Smooth muscle cell (in vitro differentiated cells): ENCODE data around the gene RELT. TPM values are rescaled to one million over a fixed set of nuclear protein-coding genes. Genes with fewer than 3 reads are reported as not detected.

Experiments
- DNase-seq: peaks from one replicate; lab custom pipeline; 2025; ENCODE audit not compliant: unreplicated experiment; lab: John Stamatoyannopoulos, UW
- H2AFZ ChIP-seq: fragments of 200-600 bp; sonication (generic); 2 replicates; pipeline ENCODE4 v1.6.0; 2016; ENCODE audit warnings: antibody characterized with exemption, low read depth, mild to moderate bottlenecking
- H3F3A ChIP-seq: fragments of 200-600 bp; sonication (generic); 2 replicates; pipeline ENCODE4 v1.6.0; 2017; ENCODE audit warnings: antibody characterized with exemption, low read depth
- H3K27ac ChIP-seq: fragments of 200-600 bp; sonication (generic); 2 replicates; pipeline ENCODE4 v1.5.1; 2016; ENCODE audit warnings: low read depth, mild to moderate bottlenecking
- H3K27me3 ChIP-seq: fragments of 200-600 bp; sonication (generic); 2 replicates; pipeline ENCODE4 v1.6.1; 2016; ENCODE audit warnings: low read depth, mild to moderate bottlenecking
- H3K36me3 ChIP-seq: fragments of 200-600 bp; sonication (generic); 2 replicates; pipeline ENCODE4 v1.5.1; 2016; ENCODE audit warnings: low read depth
- H3K4me1 ChIP-seq: fragments of 200-600 bp; sonication (generic); 2 replicates; pipeline ENCODE4 v1.5.1; 2016; ENCODE audit warnings: low read depth
- H3K4me2 ChIP-seq: fragments of 200-600 bp; sonication (generic); 2 replicates; pipeline ENCODE4 v1.6.0; 2016; ENCODE audit warnings: mild to moderate bottlenecking
- H3K4me3 ChIP-seq: fragments of 200-600 bp; sonication (generic); 2 replicates; pipeline ENCODE4 v1.5.1; 2016; ENCODE audit warnings: mild to moderate bottlenecking
- H3K79me2 ChIP-seq: fragments of 200-600 bp; sonication (generic); 2 replicates; pipeline ENCODE4 v1.6.0; 2016; ENCODE audit warnings: low read depth, mild to moderate bottlenecking
- H3K9ac ChIP-seq: fragments of 200-600 bp; sonication (generic); 2 replicates; pipeline ENCODE4 v1.6.0; 2016; ENCODE audit warnings: low read depth
- H3K9me3 ChIP-seq: fragments of 200-600 bp; sonication (generic); replicated peaks from 2 replicates; pipeline ENCODE4 v1.5.1; 2016; ENCODE audit warnings: low read depth
- H4K20me1 ChIP-seq: fragments of 200-600 bp; sonication (generic); 2 replicates; pipeline ENCODE4 v1.6.0; 2016; ENCODE audit warnings: low read depth
- WGBS: methylation state at CpG from one replicate; pipeline ENCODE4 v1.1.7; 2016; ENCODE audit warnings: low lambda C conversion rate; 5-methylcytosine and 5-hydroxymethylcytosine counted together
- polyA plus RNA-seq: library from polyadenylated mRNA; unstranded; fragments of >200 nt; fragmentation: Nextera tagmentation; extraction: Ambion mirVana; gene quantifications from 2 replicates; pipeline ENCODE4 v1.2.1, GENCODE V29; 2016
- total RNA-seq: library from RNA; depleted of rRNA; stranded (reverse); fragments of >200 nt; gene quantifications from 2 replicates; pipeline ENCODE4 v1.2.3, GENCODE V29; 2014
- TF ChIP-seq, protein P1 (sequence below): fragments of 200-600 bp; sonication (generic); IDR thresholded peaks from 2 replicates; pipeline ENCODE4 v1.5.1; 2017; ENCODE audit warnings: borderline replicate concordance, mild to moderate bottlenecking, antibody characterized with exemption; ENCODE audit not compliant: insufficient read depth, poor library complexity, severe bottlenecking

The RELT gene
- total and polyA plus RNA-seq, 2 experiments from 2014 or later: 4.3 to 5.5 TPM

DNA sequence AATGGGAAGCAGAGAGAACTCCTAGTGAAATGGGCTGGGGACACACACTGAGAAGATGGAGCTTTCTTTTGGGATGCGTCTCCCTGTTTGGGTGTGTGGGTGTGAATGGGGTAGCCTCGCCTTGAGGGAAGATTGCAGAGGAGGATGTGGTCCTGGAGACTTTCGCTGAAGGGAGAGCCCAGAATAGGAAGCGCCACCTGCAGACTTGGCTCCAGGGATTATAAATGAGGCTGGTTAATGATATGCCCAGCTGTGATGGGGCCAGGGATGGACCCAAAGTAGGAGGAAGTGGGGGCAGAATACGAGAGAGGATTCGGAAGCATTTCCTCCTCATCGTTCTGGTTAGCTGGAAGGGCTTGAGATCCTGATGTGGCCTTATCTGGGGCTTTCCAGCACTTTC, 13.7 kb downstream of the RELT start:
- no peaks in the 10 kb centered on the region for H3K27me3 ChIP-seq
- H3K9me3 ChIP-seq: no peaks in the 10 kb centered on the region
- TF ChIP-seq, protein P1, sequence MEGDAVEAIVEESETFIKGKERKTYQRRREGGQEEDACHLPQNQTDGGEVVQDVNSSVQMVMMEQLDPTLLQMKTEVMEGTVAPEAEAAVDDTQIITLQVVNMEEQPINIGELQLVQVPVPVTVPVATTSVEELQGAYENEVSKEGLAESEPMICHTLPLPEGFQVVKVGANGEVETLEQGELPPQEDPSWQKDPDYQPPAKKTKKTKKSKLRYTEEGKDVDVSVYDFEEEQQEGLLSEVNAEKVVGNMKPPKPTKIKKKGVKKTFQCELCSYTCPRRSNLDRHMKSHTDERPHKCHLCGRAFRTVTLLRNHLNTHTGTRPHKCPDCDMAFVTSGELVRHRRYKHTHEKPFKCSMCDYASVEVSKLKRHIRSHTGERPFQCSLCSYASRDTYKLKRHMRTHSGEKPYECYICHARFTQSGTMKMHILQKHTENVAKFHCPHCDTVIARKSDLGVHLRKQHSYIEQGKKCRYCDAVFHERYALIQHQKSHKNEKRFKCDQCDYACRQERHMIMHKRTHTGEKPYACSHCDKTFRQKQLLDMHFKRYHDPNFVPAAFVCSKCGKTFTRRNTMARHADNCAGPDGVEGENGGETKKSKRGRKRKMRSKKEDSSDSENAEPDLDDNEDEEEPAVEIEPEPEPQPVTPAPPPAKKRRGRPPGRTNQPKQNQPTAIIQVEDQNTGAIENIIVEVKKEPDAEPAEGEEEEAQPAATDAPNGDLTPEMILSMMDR: no peak
- peaks cover 12% of the 10 kb centered on the region for H3K79me2 ChIP-seq
- DNase-seq: no peak
- peaks cover 72% of the 10 kb centered on the region for H4K20me1 ChIP-seq
- H3K36me3 ChIP-seq: no peaks in the 10 kb centered on the region
- H3F3A ChIP-seq: no peaks in the 10 kb centered on the region
- no peak overlapping the region for H2AFZ ChIP-seq
- H3K4me2 ChIP-seq: no peak overlapping the region
- 93% methylated on average over 7 of the region's 7 CpGs for WGBS
- H3K9ac ChIP-seq: no peak overlapping the region
- peaks cover 5% of the 10 kb centered on the region for H3K4me1 ChIP-seq
- H3K4me3 ChIP-seq: no peak overlapping the region
- H3K27ac ChIP-seq: no peak overlapping the region

DNA sequence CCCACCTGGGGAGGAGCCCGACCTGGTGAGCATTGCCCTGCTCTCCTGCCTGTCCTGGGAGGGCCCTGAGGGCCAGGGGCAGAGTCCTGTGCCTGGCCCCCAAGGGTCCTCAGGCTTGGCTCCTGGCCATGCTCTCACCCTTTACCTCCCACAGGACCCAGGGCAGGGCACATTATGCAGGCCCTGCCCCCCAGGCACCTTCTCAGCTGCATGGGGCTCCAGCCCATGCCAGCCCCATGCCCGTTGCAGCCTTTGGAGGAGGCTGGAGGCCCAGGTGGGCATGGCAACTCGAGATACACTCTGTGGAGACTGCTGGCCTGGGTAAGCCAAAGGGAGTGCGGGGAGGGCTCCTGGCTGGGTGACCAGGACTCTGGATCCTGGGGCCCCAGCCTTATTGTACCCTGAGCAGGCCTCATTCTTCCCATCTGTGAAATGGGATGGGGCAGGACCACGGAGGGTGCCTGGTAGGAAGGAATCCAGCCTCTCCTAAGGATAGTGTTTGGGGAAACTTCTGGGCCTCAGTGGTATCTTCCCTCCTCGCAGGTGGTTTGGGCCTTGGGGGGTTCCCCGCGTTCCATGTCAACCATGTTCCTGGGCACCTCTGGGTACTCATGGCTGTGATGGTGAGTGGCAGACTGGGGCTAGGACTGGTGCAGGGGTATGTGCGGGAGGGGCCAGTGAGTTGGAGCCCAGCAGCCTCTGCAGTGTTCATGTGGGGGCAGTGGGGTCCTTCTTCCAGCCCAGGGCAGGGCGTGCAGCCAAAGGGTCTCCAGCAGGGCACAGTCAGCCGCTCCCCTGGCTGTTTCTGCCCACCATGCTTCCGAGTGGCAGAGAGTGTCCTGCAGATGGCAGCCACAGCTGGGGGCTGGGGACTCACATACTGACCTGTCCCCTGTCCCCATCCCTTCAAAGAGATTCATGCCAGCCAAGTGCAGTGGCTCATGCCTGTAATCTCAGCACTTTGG, 14.7 kb downstream of the RELT start:
- WGBS: 97% methylated on average over 12 of the region's 12 CpGs

DNA sequence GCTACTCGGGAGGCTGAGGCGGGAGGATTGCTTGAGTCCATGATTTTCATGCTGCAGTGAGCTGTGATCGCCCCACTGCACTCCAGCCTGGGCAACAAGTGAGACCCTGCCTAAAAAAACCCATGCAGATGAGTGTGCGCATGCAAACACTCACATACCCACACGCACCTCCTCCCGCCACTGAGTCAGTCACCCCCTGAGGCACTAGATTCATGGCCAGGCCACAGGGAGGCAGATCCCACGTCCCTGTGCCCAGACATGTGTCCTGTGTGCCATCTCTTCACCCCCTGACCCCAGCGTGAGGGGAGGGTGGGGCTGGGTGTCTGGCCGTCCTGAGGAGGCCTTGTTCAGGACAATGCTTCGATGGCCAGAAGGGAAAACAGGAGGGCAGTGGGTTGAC, 15.5 kb downstream of the RELT start:
- no peaks in the 10 kb centered on the region for H3K79me2 ChIP-seq
- 94% methylated on average over 10 of the region's 10 CpGs for WGBS

More for the DNA sequence above, 14.7 kb downstream of the RELT start:
- Histone ChIP-seq H2AFZ (no peak overlapping the region), H3K27me3 (no peaks in the 10 kb centered on the region), H4K20me1 (peaks cover 65% of the 10 kb centered on the region), H3K79me2 (peaks cover 7% of the 10 kb centered on the region), H3F3A (no peaks in the 10 kb centered on the region), H3K4me3 (no peak overlapping the region), H3K4me2 (no peak overlapping the region), H3K9me3 (no peaks in the 10 kb centered on the region), H3K4me1 (no peaks in the 10 kb centered on the region), H3K36me3 (no peaks in the 10 kb centered on the region), H3K9ac (no peak overlapping the region), H3K27ac (no peak overlapping the region)
- TF ChIP-seq, protein P1: no peak
- no peak for DNase-seq

More for the DNA sequence above, 15.5 kb downstream of the RELT start:
- H3K36me3 ChIP-seq: no peaks in the 10 kb centered on the region
- H4K20me1 ChIP-seq: peaks cover 57% of the 10 kb centered on the region
- no peak for DNase-seq
- H2AFZ ChIP-seq: no peak overlapping the region
- no peak overlapping the region for H3K27ac ChIP-seq
- H3K27me3 ChIP-seq: no peaks in the 10 kb centered on the region
- no peaks in the 10 kb centered on the region for H3F3A ChIP-seq
- H3K4me3 ChIP-seq: no peak overlapping the region
- H3K4me1 ChIP-seq: no peaks in the 10 kb centered on the region
- TF ChIP-seq, protein P1: no peak
- H3K9me3 ChIP-seq: no peaks in the 10 kb centered on the region
- no peak overlapping the region for H3K4me2 ChIP-seq
- no peak overlapping the region for H3K9ac ChIP-seq
